WTC11 (cell line): ENCODE measurements around the gene MASP2.

Experiments used
- KAT7 ChIP-seq: sonication (generic); formaldehyde crosslinking; IDR thresholded peaks from 2 replicates; pipeline ENCODE4 v1.8.1; 2023; ENCODE audit warnings: missing genetic modification reagents, mild to moderate bottlenecking, borderline replicate concordance
- NFYB ChIP-seq: sonication (generic); formaldehyde crosslinking; conservative IDR thresholded peaks from 2 replicates; pipeline ENCODE4 v1.8.0; 2022; ENCODE audit warnings: low read depth, missing genetic modification reagents
- NR1H2 ChIP-seq: sonication (generic); formaldehyde crosslinking; IDR thresholded peaks from 2 replicates; pipeline ENCODE4 v1.9.0; 2021; ENCODE audit warnings: mild to moderate bottlenecking, moderate library complexity, missing genetic modification reagents
- SP1 ChIP-seq: sonication (generic); formaldehyde crosslinking; conservative IDR thresholded peaks from 2 replicates; pipeline ENCODE4 v1.8.1; 2022; ENCODE audit warnings: missing genetic modification reagents
- TCF7 ChIP-seq: sonication (generic); formaldehyde crosslinking; IDR thresholded peaks from 2 replicates; pipeline ENCODE4 v1.8.0; 2022; ENCODE audit warnings: mild to moderate bottlenecking, low read depth, missing genetic modification reagents, moderate library complexity
- TF ChIP-seq, protein P1 (sequence below): sonication (generic); formaldehyde crosslinking; conservative IDR thresholded peaks from 2 replicates; pipeline ENCODE4 v1.8.1; 2022; ENCODE audit warnings: mild to moderate bottlenecking, missing genetic modification reagents
- TF ChIP-seq, protein P2 (sequence below): sonication (generic); formaldehyde crosslinking; IDR thresholded peaks from 2 replicates; pipeline ENCODE4 v1.8.0; 2022; ENCODE audit warnings: mild to moderate bottlenecking, missing genetic modification reagents
- TF ChIP-seq, protein P3 (sequence below): fragments of 200-600 bp; IDR thresholded peaks from 2 replicates; pipeline ENCODE4 v1.8.0; 2022; ENCODE audit warnings: antibody characterized with exemption
- TF ChIP-seq, protein P4 (sequence below): sonication (generic); formaldehyde crosslinking; IDR thresholded peaks from 2 replicates; pipeline ENCODE4 v1.8.1; 2023; ENCODE audit warnings: mild to moderate bottlenecking, missing genetic modification reagents, moderate library complexity
- TF ChIP-seq, protein P5 (sequence below): sonication (generic); formaldehyde crosslinking; IDR thresholded peaks from 2 replicates; pipeline ENCODE4 v1.8.1; 2023; ENCODE audit warnings: mild to moderate bottlenecking, moderate library complexity, missing genetic modification reagents
- TF ChIP-seq, protein P6 (sequence below): fragments of 250-450 bp; sonication (Bioruptor Pico); IDR thresholded peaks from 2 replicates; pipeline ENCODE4 v2.1.2; 2022; ENCODE audit warnings: mild to moderate bottlenecking, moderate library complexity

DNA sequence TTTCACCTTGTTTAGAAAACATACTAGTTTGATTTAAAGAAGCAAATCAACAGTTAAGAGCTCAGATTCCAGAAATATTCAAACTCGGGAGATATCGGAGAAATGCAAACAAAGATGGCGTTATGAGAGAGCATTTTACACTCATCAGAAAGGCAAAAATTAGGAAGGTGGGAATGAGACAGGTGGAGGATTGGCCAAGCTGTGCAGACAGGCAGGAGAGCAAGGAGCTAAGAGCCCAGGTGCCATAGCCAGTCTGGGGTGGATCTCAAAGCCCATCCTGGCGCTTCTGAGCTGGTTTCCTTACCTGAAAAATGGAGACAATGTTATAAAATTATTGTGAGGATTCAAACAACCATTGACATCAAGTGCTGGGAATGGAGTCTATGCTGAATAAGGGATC is 54.2 kb downstream of the MASP2 start:
- TF ChIP-seq, protein P1, sequence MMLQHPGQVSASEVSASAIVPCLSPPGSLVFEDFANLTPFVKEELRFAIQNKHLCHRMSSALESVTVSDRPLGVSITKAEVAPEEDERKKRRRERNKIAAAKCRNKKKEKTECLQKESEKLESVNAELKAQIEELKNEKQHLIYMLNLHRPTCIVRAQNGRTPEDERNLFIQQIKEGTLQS = no peak
- TF ChIP-seq, protein P2, sequence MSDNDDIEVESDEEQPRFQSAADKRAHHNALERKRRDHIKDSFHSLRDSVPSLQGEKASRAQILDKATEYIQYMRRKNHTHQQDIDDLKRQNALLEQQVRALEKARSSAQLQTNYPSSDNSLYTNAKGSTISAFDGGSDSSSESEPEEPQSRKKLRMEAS (CRISPR knock-in tag) = no peak
- TF ChIP-seq, protein P3, sequence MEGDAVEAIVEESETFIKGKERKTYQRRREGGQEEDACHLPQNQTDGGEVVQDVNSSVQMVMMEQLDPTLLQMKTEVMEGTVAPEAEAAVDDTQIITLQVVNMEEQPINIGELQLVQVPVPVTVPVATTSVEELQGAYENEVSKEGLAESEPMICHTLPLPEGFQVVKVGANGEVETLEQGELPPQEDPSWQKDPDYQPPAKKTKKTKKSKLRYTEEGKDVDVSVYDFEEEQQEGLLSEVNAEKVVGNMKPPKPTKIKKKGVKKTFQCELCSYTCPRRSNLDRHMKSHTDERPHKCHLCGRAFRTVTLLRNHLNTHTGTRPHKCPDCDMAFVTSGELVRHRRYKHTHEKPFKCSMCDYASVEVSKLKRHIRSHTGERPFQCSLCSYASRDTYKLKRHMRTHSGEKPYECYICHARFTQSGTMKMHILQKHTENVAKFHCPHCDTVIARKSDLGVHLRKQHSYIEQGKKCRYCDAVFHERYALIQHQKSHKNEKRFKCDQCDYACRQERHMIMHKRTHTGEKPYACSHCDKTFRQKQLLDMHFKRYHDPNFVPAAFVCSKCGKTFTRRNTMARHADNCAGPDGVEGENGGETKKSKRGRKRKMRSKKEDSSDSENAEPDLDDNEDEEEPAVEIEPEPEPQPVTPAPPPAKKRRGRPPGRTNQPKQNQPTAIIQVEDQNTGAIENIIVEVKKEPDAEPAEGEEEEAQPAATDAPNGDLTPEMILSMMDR = no peak
- TF ChIP-seq SP1 (CRISPR knock-in tag) = no peak
- no peak for TF ChIP-seq KAT7 (CRISPR knock-in tag)
- no peak for TF ChIP-seq NFYB (CRISPR knock-in tag)
- TF ChIP-seq, protein P4, sequence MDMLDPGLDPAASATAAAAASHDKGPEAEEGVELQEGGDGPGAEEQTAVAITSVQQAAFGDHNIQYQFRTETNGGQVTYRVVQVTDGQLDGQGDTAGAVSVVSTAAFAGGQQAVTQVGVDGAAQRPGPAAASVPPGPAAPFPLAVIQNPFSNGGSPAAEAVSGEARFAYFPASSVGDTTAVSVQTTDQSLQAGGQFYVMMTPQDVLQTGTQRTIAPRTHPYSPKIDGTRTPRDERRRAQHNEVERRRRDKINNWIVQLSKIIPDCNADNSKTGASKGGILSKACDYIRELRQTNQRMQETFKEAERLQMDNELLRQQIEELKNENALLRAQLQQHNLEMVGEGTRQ (CRISPR knock-in tag) = no peak
- no peak for TF ChIP-seq NR1H2 (CRISPR knock-in tag)
- TF ChIP-seq, protein P5, sequence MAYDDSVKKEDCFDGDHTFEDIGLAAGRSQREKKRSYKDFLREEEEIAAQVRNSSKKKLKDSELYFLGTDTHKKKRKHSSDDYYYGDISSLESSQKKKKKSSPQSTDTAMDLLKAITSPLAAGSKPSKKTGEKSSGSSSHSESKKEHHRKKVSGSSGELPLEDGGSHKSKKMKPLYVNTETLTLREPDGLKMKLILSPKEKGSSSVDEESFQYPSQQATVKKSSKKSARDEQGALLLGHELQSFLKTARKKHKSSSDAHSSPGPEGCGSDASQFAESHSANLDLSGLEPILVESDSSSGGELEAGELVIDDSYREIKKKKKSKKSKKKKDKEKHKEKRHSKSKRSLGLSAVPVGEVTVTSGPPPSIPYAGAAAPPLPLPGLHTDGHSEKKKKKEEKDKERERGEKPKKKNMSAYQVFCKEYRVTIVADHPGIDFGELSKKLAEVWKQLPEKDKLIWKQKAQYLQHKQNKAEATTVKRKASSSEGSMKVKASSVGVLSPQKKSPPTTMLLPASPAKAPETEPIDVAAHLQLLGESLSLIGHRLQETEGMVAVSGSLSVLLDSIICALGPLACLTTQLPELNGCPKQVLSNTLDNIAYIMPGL = no peak
- no peak for TF ChIP-seq TCF7 (CRISPR knock-in tag)
- TF ChIP-seq, protein P6, sequence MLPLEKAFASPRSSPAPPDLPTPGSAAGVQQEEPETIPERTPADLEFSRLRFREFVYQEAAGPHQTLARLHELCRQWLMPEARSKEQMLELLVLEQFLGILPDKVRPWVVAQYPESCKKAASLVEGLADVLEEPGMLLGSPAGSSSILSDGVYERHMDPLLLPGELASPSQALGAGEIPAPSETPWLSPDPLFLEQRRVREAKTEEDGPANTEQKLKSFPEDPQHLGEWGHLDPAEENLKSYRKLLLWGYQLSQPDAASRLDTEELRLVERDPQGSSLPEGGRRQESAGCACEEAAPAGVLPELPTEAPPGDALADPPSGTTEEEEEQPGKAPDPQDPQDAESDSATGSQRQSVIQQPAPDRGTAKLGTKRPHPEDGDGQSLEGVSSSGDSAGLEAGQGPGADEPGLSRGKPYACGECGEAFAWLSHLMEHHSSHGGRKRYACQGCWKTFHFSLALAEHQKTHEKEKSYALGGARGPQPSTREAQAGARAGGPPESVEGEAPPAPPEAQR (CRISPR knock-in tag) = no peak
